OCI-LY1 (cell line): ENCODE data around the gene OR4K2.

Source experiments
- H2AFZ ChIP-seq: fragments of 200-600 bp; sonication (generic), shearing (Covaris generic); 2 replicates; pipeline ENCODE4 v1.6.0; 2014; ENCODE audit warnings: antibody characterized with exemption, mild to moderate bottlenecking, low read length
- H3F3A ChIP-seq: fragments of 200-600 bp; sonication (generic), shearing (Covaris generic); 2 replicates; pipeline ENCODE4 v1.6.0; 2014; ENCODE audit warnings: mild to moderate bottlenecking, antibody characterized with exemption, low read length, moderate library complexity; ENCODE audit not compliant: insufficient read depth
- H3K27ac ChIP-seq: fragments of 200-600 bp; sonication (generic); 2 replicates; pipeline ENCODE4 v1.5.1; 2014; ENCODE audit warnings: low read length, mixed run types, mild to moderate bottlenecking, low read depth; ENCODE audit not compliant: poor library complexity, severe bottlenecking
- H3K27me3 ChIP-seq: fragments of 200-600 bp; sonication (generic); 2 replicates; pipeline ENCODE4 v1.6.0; 2014; ENCODE audit warnings: antibody characterized with exemption, mild to moderate bottlenecking, low read length, moderate library complexity; ENCODE audit not compliant: insufficient read depth
- H3K36me3 ChIP-seq: fragments of 200-600 bp; sonication (generic); 2 replicates; pipeline ENCODE4 v1.6.1; 2014; ENCODE audit warnings: mild to moderate bottlenecking, antibody characterized with exemption, low read length, moderate library complexity, mixed read lengths; ENCODE audit not compliant: insufficient read depth
- H3K4me1 ChIP-seq: fragments of 200-600 bp; sonication (generic); 2 replicates; pipeline ENCODE4 v1.5.1; 2014; ENCODE audit warnings: mild to moderate bottlenecking, low read length, moderate library complexity; ENCODE audit not compliant: insufficient read depth, severe bottlenecking
- H3K4me2 ChIP-seq: fragments of 200-600 bp; sonication (generic), shearing (Covaris generic); 2 replicates; pipeline ENCODE4 v1.6.1; 2014; ENCODE audit warnings: low read length
- H3K4me3 ChIP-seq: fragments of 200-600 bp; sonication (generic); 2 replicates; pipeline ENCODE4 v1.5.1; 2014; ENCODE audit warnings: low read length, low read depth, mild to moderate bottlenecking, mixed read lengths; ENCODE audit not compliant: poor library complexity, severe bottlenecking
- H3K79me2 ChIP-seq: fragments of 200-600 bp; shearing (Covaris generic); 2 replicates; pipeline ENCODE4 v1.6.1; 2016; ENCODE audit warnings: mixed run types, low read length, mixed read lengths; ENCODE audit not compliant: insufficient read depth
- H3K9ac ChIP-seq: fragments of 200-600 bp; sonication (generic), shearing (Covaris generic); 2 replicates; pipeline ENCODE4 v1.6.1; 2014; ENCODE audit warnings: mild to moderate bottlenecking, low read length, mixed read lengths
- H3K9me2 ChIP-seq: fragments of 200-600 bp; sonication (generic), shearing (Covaris generic); 2 replicates; pipeline ENCODE4 v1.6.1; 2014; ENCODE audit warnings: low read depth, mild to moderate bottlenecking, low read length, mixed read lengths
- H3K9me3 ChIP-seq: fragments of 200-600 bp; shearing (Covaris generic); 2 replicates; pipeline ENCODE4 v1.6.1; 2014; ENCODE audit warnings: low read length, mixed read lengths
- H4K20me1 ChIP-seq: fragments of 200-600 bp; sonication (generic), shearing (Covaris generic); 2 replicates; pipeline ENCODE4 v1.6.0; 2016; ENCODE audit warnings: mild to moderate bottlenecking, low read length; ENCODE audit not compliant: insufficient read depth
- EZH2 ChIP-seq: fragments of 200-600 bp; sonication (generic), shearing (Covaris generic); IDR thresholded peaks from 2 replicates; pipeline ENCODE4 v1.8.0; 2017; ENCODE audit warnings: borderline replicate concordance, mixed run types, mild to moderate bottlenecking, antibody characterized with exemption, low read length, moderate library complexity, mixed read lengths
- TF ChIP-seq, protein P1 (sequence below): fragments of 200-600 bp; sonication (generic), shearing (Covaris generic); IDR thresholded peaks from 2 replicates; pipeline ENCODE4 v1.5.1; 2017; ENCODE audit warnings: mild to moderate bottlenecking, antibody characterized with exemption, low read length, moderate library complexity, mixed read lengths

The OR4K2 gene

DNA sequence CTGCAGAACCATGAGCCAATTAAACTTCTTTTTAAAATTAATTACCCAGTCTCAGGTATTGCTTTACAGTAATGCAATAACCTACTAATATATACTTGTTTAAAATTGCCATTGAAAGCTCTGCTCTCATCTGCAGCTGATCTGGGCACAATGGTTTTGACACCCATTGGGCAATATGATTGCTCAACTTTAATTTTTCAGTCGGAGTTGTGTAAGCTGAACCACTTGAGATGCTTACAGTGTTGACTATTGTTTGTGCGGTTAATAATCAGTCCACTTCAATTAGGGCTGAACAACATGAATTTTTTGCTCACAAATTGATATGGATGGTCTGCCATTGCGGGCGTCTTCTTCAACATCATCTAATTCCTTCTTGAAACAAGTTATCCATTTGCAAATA lies 27.5 kb downstream of the OR4K2 start:
- H3K27me3 ChIP-seq, result no peaks in the 10 kb centered on the region
- no peaks in the 10 kb centered on the region for H3F3A ChIP-seq
- H3K9me2 ChIP-seq, result no peaks in the 10 kb centered on the region; the same call in 1 of the 2 replicates
- no peaks in the 10 kb centered on the region for H4K20me1 ChIP-seq
- no peak overlapping the region for H3K4me2 ChIP-seq
- no peak overlapping the region for H3K27ac ChIP-seq
- H3K9ac ChIP-seq, result no peak overlapping the region
- TF ChIP-seq EZH2, result no peak
- TF ChIP-seq, protein P1, sequence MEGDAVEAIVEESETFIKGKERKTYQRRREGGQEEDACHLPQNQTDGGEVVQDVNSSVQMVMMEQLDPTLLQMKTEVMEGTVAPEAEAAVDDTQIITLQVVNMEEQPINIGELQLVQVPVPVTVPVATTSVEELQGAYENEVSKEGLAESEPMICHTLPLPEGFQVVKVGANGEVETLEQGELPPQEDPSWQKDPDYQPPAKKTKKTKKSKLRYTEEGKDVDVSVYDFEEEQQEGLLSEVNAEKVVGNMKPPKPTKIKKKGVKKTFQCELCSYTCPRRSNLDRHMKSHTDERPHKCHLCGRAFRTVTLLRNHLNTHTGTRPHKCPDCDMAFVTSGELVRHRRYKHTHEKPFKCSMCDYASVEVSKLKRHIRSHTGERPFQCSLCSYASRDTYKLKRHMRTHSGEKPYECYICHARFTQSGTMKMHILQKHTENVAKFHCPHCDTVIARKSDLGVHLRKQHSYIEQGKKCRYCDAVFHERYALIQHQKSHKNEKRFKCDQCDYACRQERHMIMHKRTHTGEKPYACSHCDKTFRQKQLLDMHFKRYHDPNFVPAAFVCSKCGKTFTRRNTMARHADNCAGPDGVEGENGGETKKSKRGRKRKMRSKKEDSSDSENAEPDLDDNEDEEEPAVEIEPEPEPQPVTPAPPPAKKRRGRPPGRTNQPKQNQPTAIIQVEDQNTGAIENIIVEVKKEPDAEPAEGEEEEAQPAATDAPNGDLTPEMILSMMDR, result no peak
- H3K79me2 ChIP-seq, result no peaks in the 10 kb centered on the region
- H3K4me3 ChIP-seq, result no peak overlapping the region
- peaks cover 4% of the 10 kb centered on the region; the same call in 1 of the 2 replicates for H3K9me3 ChIP-seq
- no peaks in the 10 kb centered on the region for H3K36me3 ChIP-seq
- no peaks in the 10 kb centered on the region for H3K4me1 ChIP-seq
- H2AFZ ChIP-seq, result no peak overlapping the region

DNA sequence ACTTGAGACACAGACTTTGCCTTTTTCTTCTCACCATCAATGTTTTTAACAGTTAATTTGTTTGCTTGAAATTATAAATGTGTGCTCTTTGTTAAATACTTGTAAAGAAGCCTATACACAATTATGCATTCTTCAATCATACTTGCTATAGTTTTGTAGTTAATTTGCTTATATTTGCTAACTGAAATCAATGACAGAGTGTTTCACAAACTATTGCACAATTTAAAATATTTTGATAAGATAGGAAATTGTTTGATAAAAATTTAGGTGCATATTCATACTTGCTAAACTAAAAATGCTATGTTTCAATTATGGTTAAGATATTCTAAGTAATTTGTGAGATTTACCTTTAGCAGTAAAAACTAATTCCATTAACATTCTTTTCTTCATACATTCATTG lies 31.7 kb downstream of the OR4K2 start:
- no peaks in the 10 kb centered on the region for H3K27me3 ChIP-seq
- no peak for TF ChIP-seq EZH2
- TF ChIP-seq, protein P1, result no peak
- H3K9me3 ChIP-seq, result no peaks in the 10 kb centered on the region
- H4K20me1 ChIP-seq, result no peaks in the 10 kb centered on the region
- H3K36me3 ChIP-seq, result no peaks in the 10 kb centered on the region
- H3K4me1 ChIP-seq, result no peaks in the 10 kb centered on the region
- H3K9ac ChIP-seq, result no peak overlapping the region
- no peak overlapping the region for H2AFZ ChIP-seq
- no peaks in the 10 kb centered on the region; the same call in 1 of the 2 replicates for H3K9me2 ChIP-seq
- H3K4me3 ChIP-seq, result no peak overlapping the region
- no peaks in the 10 kb centered on the region for H3K79me2 ChIP-seq
- H3K4me2 ChIP-seq, result no peak overlapping the region
- H3F3A ChIP-seq, result no peaks in the 10 kb centered on the region
- H3K27ac ChIP-seq, result no peak overlapping the region

DNA sequence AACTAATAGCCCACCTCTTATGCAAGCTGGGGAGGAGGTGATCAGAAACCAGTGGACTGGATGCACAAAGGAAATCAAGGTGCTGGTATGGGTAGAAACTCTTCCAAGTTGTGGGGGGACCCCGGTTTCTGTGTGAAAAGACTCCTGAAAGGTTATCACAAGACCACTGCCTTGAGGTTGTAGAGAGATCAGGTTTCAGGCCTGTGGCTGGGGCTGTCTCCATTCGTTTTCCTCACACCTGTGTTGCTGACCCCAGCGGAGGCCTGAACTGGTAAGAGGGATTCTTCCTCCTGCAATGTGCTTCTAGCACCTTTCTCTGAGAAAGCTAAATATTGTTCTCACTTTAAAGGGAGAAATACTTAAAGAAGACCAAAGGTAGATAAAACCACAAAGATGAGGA lies 36.2 kb downstream of the OR4K2 start:
- H3F3A ChIP-seq, result no peaks in the 10 kb centered on the region
- no peaks in the 10 kb centered on the region for H3K27me3 ChIP-seq
- H3K9me2 ChIP-seq, result no peaks in the 10 kb centered on the region
- no peaks in the 10 kb centered on the region for H3K4me1 ChIP-seq
- no peak for TF ChIP-seq EZH2
- TF ChIP-seq, protein P1, result no peak
- H2AFZ ChIP-seq, result no peak overlapping the region
- H3K4me3 ChIP-seq, result no peak overlapping the region
- no peak overlapping the region for H3K27ac ChIP-seq
- H3K4me2 ChIP-seq, result no peak overlapping the region
- no peaks in the 10 kb centered on the region for H4K20me1 ChIP-seq
- no peaks in the 10 kb centered on the region for H3K36me3 ChIP-seq
- no peaks in the 10 kb centered on the region for H3K79me2 ChIP-seq
- H3K9me3 ChIP-seq, result no peaks in the 10 kb centered on the region
- no peak overlapping the region for H3K9ac ChIP-seq
